Measurements from ENCODE around the gene CRLF2.
"Not testable (repeated sequence)": the region's sequence is repeated elsewhere in the genome, so short reads cannot be mapped to it uniquely, and the experiment has no call there.

CRLF2 gene

GRCh38 chrX:1239681-1240142 lies 27.3 kb upstream of the CRLF2 start:
- Histone ChIP-seq H3K4me3 (ENCODE audit: low read depth, low read length) (no peak overlapping the region), H3K9me3 (ENCODE audit: control insufficient read depth, insufficient read depth, low read length) (no peaks in the 10 kb centered on the region), H3K27me3 (ENCODE audit: control insufficient read depth, insufficient read depth, low read length) (no peaks in the 10 kb centered on the region), H3K36me3 (ENCODE audit: control insufficient read depth, insufficient read depth, low read length) (no peaks in the 10 kb centered on the region), H3K4me1 (ENCODE audit: control insufficient read depth, insufficient read depth, low read length) (no peaks in the 10 kb centered on the region; the same call in 1 of the 2 replicates), H3K27ac (ENCODE audit: low read depth, low read length) (no peak overlapping the region), H3K9ac (ENCODE audit: low read depth, low read length) (no peak overlapping the region)

DNA sequence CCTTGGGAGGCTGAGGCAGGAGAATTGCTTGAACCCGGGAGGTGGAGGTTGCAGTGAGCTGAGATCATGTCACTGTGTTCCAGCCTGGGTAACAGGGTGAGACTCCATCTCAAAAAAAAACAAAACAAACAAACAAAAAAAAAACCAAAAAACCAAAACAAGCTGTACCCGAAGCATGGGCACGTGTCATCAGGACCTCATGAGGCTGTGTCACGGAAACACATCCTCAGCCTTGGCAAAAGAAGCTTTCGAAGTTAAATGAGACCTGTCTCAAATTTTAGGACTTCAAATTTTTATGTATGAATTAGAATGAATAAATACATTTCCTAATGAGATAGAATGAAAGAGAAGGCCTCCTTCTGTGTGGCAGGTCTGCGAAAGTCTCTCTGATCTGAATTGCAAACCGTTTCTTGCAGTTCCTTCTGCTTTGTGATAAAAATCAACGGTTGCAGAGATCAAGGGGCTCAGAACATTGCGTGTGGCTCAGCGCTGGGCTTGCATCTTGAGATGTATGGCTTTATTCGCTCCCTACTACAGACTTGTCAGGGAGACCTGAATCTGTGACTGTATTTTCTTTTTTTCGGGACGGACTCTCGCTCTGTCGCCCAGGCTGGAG lies 19.5 kb upstream of the CRLF2 start:
- Histone ChIP-seq H3K27me3 (ENCODE audit: control insufficient read depth, insufficient read depth, low read length) (no peaks in the 10 kb centered on the region), H3K9ac (ENCODE audit: low read depth, low read length) (no peak overlapping the region), H3K27ac (ENCODE audit: low read depth, low read length) (no peak overlapping the region), H3K9me3 (ENCODE audit: control insufficient read depth, insufficient read depth, low read length) (no peaks in the 10 kb centered on the region), H3K4me3 (ENCODE audit: low read depth, low read length) (no peak overlapping the region), H3K4me1 (ENCODE audit: control insufficient read depth, insufficient read depth, low read length) (no peaks in the 10 kb centered on the region), H3K36me3 (ENCODE audit: control insufficient read depth, insufficient read depth, low read length) (no peaks in the 10 kb centered on the region)

GRCh38 chrX:1228101-1228500 lies 15.7 kb upstream of the CRLF2 start:
- H3K4me1 ChIP-seq (ENCODE audit: control insufficient read depth, insufficient read depth, low read length); H3K9me3 ChIP-seq (ENCODE audit: control insufficient read depth, insufficient read depth, low read length); H3K27ac ChIP-seq (ENCODE audit: low read depth, low read length); H3K4me3 ChIP-seq (ENCODE audit: low read depth, low read length); H3K36me3 ChIP-seq (ENCODE audit: control insufficient read depth, insufficient read depth, low read length); H3K9ac ChIP-seq (ENCODE audit: low read depth, low read length); H3K27me3 ChIP-seq (ENCODE audit: control insufficient read depth, insufficient read depth, low read length): not testable (repeated sequence)

- H3K4me1 ChIP-seq (ENCODE audit: control insufficient read depth, insufficient read depth, low read length), result 0 out of 2 replicates have a peak, but pooled peaks cover 5% of the 10 kb centered on the region
- peaks cover 12% of the 10 kb centered on the region; the same call in 1 of the 2 replicates for H3K9me3 ChIP-seq (ENCODE audit: control insufficient read depth, insufficient read depth, low read length)
- H3K36me3 ChIP-seq (ENCODE audit: control insufficient read depth, insufficient read depth, low read length), result no peaks in the 10 kb centered on the region
- no peaks in the 10 kb centered on the region for H3K27me3 ChIP-seq (ENCODE audit: control insufficient read depth, insufficient read depth, low read length)
- no peak overlapping the region for H3K9ac ChIP-seq (ENCODE audit: low read depth, low read length)
- no peak overlapping the region for H3K4me3 ChIP-seq (ENCODE audit: low read depth, low read length)
- no peak overlapping the region for H3K27ac ChIP-seq (ENCODE audit: low read depth, low read length)
These were observed 13.8 kb upstream of the CRLF2 start for GRCh38 chrX:1226249-1226648.

DNA sequence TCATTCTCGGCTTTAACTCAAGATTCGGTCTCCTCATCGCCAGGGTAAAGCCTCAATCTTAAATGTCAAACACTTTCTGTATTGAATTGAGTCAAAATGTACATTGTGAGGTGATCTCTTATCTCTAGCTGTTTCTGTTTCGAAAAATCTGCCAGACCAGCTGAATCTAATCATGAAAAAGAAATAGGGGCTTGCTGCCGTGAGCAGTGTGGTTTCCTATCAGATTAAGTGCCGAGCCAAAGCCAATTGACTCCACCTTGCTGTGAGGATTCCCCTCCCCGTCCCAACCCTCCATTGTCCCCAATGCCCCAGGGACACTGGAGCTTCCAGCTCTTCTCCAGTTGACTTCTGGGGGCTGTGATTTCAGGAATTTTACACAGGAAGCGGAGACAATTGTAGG lies 12.5 kb upstream of the CRLF2 start:
- Histone ChIP-seq H3K9me3 (ENCODE audit: control insufficient read depth, insufficient read depth, low read length) (peaks cover 12% of the 10 kb centered on the region; the same call in 1 of the 2 replicates), H3K4me3 (ENCODE audit: low read depth, low read length) (no peak overlapping the region), H3K36me3 (ENCODE audit: control insufficient read depth, insufficient read depth, low read length) (no peaks in the 10 kb centered on the region), H3K4me1 (ENCODE audit: control insufficient read depth, insufficient read depth, low read length) (0 out of 2 replicates have a peak, but pooled peaks cover 5% of the 10 kb centered on the region), H3K27ac (ENCODE audit: low read depth, low read length) (peak overlapping the region; percentile 26), H3K9ac (ENCODE audit: low read depth, low read length) (no peak overlapping the region), H3K27me3 (ENCODE audit: control insufficient read depth, insufficient read depth, low read length) (no peaks in the 10 kb centered on the region)

- Histone ChIP-seq H3K4me3 (ENCODE audit: low read depth, low read length) (no peak overlapping the region), H3K4me1 (ENCODE audit: control insufficient read depth, insufficient read depth, low read length) (0 out of 2 replicates have a peak, but pooled peaks cover 5% of the 10 kb centered on the region), H3K27ac (ENCODE audit: low read depth, low read length) (no peak overlapping the region), H3K9me3 (ENCODE audit: control insufficient read depth, insufficient read depth, low read length) (peaks cover 12% of the 10 kb centered on the region; the same call in 1 of the 2 replicates), H3K36me3 (ENCODE audit: control insufficient read depth, insufficient read depth, low read length) (no peaks in the 10 kb centered on the region), H3K27me3 (ENCODE audit: control insufficient read depth, insufficient read depth, low read length) (no peaks in the 10 kb centered on the region), H3K9ac (ENCODE audit: low read depth, low read length) (no peak overlapping the region)
These were observed 10.8 kb upstream of the CRLF2 start for GRCh38 chrX:1223242-1223600.

- H3K9me3 ChIP-seq (ENCODE audit: control insufficient read depth, insufficient read depth, low read length), result peaks cover 12% of the 10 kb centered on the region; the same call in 1 of the 2 replicates
These were observed 10.2 kb upstream of the CRLF2 start for GRCh38 chrX:1222531-1223241.

GRCh38 chrX:1221296-1221845 lies 8.9 kb upstream of the CRLF2 start:
- Histone ChIP-seq H3K27me3 (ENCODE audit: control insufficient read depth, insufficient read depth, low read length) (no peaks in the 10 kb centered on the region), H3K4me3 (ENCODE audit: low read depth, low read length) (no peak overlapping the region), H3K27ac (ENCODE audit: low read depth, low read length) (no peak overlapping the region), H3K9me3 (ENCODE audit: control insufficient read depth, insufficient read depth, low read length) (peaks cover 12% of the 10 kb centered on the region; the same call in 1 of the 2 replicates), H3K4me1 (ENCODE audit: control insufficient read depth, insufficient read depth, low read length) (0 out of 2 replicates have a peak, but pooled peaks cover 5% of the 10 kb centered on the region), H3K9ac (ENCODE audit: low read depth, low read length) (no peak overlapping the region), H3K36me3 (ENCODE audit: control insufficient read depth, insufficient read depth, low read length) (no peaks in the 10 kb centered on the region)

More at GRCh38 chrX:1222531-1223241, 10.2 kb upstream of the CRLF2 start:
- H3K9ac ChIP-seq (ENCODE audit: low read depth, low read length), result no peak overlapping the region
- H3K4me1 ChIP-seq (ENCODE audit: control insufficient read depth, insufficient read depth, low read length), result 0 out of 2 replicates have a peak, but pooled peaks cover 5% of the 10 kb centered on the region
- no peak overlapping the region for H3K27ac ChIP-seq (ENCODE audit: low read depth, low read length)
- no peak overlapping the region for H3K4me3 ChIP-seq (ENCODE audit: low read depth, low read length)
- H3K36me3 ChIP-seq (ENCODE audit: control insufficient read depth, insufficient read depth, low read length), result no peaks in the 10 kb centered on the region
- no peaks in the 10 kb centered on the region for H3K27me3 ChIP-seq (ENCODE audit: control insufficient read depth, insufficient read depth, low read length)

DNA sequence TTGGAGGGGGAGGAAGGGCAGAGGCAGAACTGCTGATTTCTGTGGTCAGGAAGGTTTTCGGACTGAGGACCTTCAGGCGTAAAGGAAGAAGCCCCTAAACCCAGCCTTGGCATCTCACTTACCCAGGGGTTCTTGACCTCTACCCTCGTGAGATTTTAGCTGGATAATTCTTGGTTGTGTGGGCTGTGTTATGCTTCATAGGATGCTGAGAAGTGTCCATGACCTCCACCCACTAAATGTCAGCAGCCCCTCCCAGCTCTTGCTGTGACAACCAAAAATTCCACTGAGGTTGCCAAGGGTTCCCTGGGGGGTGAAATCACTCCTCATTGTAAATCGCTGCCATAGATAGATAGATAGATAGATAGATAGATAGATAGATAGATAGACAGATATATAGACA lies 5.8 kb upstream of the CRLF2 start:
- Histone ChIP-seq H3K27ac (ENCODE audit: low read depth, low read length) (no peak overlapping the region), H3K4me3 (ENCODE audit: low read depth, low read length) (no peak overlapping the region), H3K9ac (ENCODE audit: low read depth, low read length) (no peak overlapping the region), H3K36me3 (ENCODE audit: control insufficient read depth, insufficient read depth, low read length) (no peaks in the 10 kb centered on the region), H3K9me3 (ENCODE audit: control insufficient read depth, insufficient read depth, low read length) (0 out of 2 replicates have a peak, but pooled peaks cover 4% of the 10 kb centered on the region), H3K4me1 (ENCODE audit: control insufficient read depth, insufficient read depth, low read length) (no peaks in the 10 kb centered on the region), H3K27me3 (ENCODE audit: control insufficient read depth, insufficient read depth, low read length) (no peaks in the 10 kb centered on the region)

GRCh38 chrX:1215123-1215823 lies 2.8 kb upstream of the CRLF2 start:
- H3K4me3 ChIP-seq (ENCODE audit: low read depth, low read length), result no peak overlapping the region
- no peaks in the 10 kb centered on the region for H3K27me3 ChIP-seq (ENCODE audit: control insufficient read depth, insufficient read depth, low read length)
- no peaks in the 10 kb centered on the region for H3K9me3 ChIP-seq (ENCODE audit: control insufficient read depth, insufficient read depth, low read length)
- H3K9ac ChIP-seq (ENCODE audit: low read depth, low read length), result no peak overlapping the region
- no peaks in the 10 kb centered on the region for H3K4me1 ChIP-seq (ENCODE audit: control insufficient read depth, insufficient read depth, low read length)
- no peaks in the 10 kb centered on the region for H3K36me3 ChIP-seq (ENCODE audit: control insufficient read depth, insufficient read depth, low read length)
- no peak overlapping the region for H3K27ac ChIP-seq (ENCODE audit: low read depth, low read length)

Data from HUES48 (cell line).